Right lobe of liver (tissue), 6 donors: ENCODE data around the gene BEST1. TPM values are rescaled to one million over a fixed set of nuclear protein-coding genes. Genes with fewer than 3 reads are reported as not detected.

Source experiments
- ATAC-seq, 4 donors: fragments of 200-7000 bp; cut with Tn5 transposase; one replicate each; pipeline ENCODE4 v1.9.1; 2020; ENCODE audit warnings: mild to moderate bottlenecking in 4 of 4, moderate library complexity in 4 of 4
- DNase-seq, 3 donors: peaks; one replicate each; pipeline ENCODE4 v3.0.0-alpha.2; 2020
- H3K27ac ChIP-seq, 3 donors: fragments of 200-600 bp; one replicate each; pipeline ENCODE4 v1.8.0; 2022
- H3K27me3 ChIP-seq, 2 donors: fragments of 200-600 bp; one replicate each; pipeline ENCODE4 v1.8.0; 2022
- H3K36me3 ChIP-seq, 4 donors: fragments of 200-600 bp; sonication (generic) in 1 of 4; one replicate each; pipeline versions ENCODE4 v1.5.1 to v1.8.0; 2017 to 2022; ENCODE audit warnings: control low read depth in 1 of 4
- H3K4me1 ChIP-seq, 4 donors: fragments of 200-600 bp; sonication (generic) in 1 of 4; one replicate each; pipeline versions ENCODE4 v1.5.1 to v1.8.0; 2017 to 2022; ENCODE audit warnings: control low read depth in 1 of 4
- H3K4me3 ChIP-seq, 3 donors: fragments of 200-600 bp; one replicate each; pipeline ENCODE4 v1.8.0; 2022
- H3K9me3 ChIP-seq, 4 donors: fragments of 200-600 bp; sonication (generic) in 1 of 4; one replicate each; pipeline versions ENCODE4 v1.5.1 to v1.8.0; 2017 to 2022; ENCODE audit warnings: control low read depth in 1 of 4
- CTCF ChIP-seq, 4 donors: fragments of 200-600 bp in 3 of 4; fragments of 450-650 bp in 1 of 4; IDR thresholded peaks; one replicate each; pipeline versions ENCODE4 v1.5.1 to v1.8.0; 2016 to 2022; ENCODE audit warnings: antibody characterized with exemption in 4 of 4, mild to moderate bottlenecking in 2 of 4
- POLR2A ChIP-seq: fragments of 450-650 bp; IDR thresholded peaks from one replicate; pipeline ENCODE4 v1.6.1; 2017; ENCODE audit warnings: antibody characterized with exemption, mild to moderate bottlenecking
- WGBS: methylation state at CpG from one replicate; pipeline ENCODE4 v1.1.6; 2018; ENCODE audit warnings: low coverage, low lambda C conversion rate; ENCODE audit not compliant: insufficient coverage; ENCODE audit errors: missing lambda C conversion rate; 5-methylcytosine and 5-hydroxymethylcytosine counted together
- intact Hi-C, 2 donors: fragments of 100-400 bp; cut with DNase I; formaldehyde crosslinking; loops; one replicate each; pipeline versions ENCODE4 v1.11.2 to v1.14.1; 2022
- total RNA-seq, 6 experiments: library from RNA; depleted of rRNA in 2 of 6; stranded (reverse); fragments of >200 nt in 2 of 6; fragmentation: NEBNext Ultra II Directional in 3 of 6; extraction: Animal tissue kit (Norgen Biotek cat#: 25700) in 3 of 6; gene quantifications; one replicate each; pipeline versions ENCODE4 v1.1.0 to v1.2.4, GENCODE V29; 2016 to 2023
- donor health status: DM: no; HTN: yes; CAD: no.
- donor health status: DM: no; HTN: no; CAD: no.
- donor health status: DM: no; HTN: no; CAD: no.
- donor health status: DM: no; HTN: yes; CAD: no.
- donor health status: DM: no; HTN: yes; CAD: no.

The BEST1 gene
- total RNA-seq, 6 experiments from 2014 or later, result 0.55 to 2.3 (median 0.91) TPM

DNA sequence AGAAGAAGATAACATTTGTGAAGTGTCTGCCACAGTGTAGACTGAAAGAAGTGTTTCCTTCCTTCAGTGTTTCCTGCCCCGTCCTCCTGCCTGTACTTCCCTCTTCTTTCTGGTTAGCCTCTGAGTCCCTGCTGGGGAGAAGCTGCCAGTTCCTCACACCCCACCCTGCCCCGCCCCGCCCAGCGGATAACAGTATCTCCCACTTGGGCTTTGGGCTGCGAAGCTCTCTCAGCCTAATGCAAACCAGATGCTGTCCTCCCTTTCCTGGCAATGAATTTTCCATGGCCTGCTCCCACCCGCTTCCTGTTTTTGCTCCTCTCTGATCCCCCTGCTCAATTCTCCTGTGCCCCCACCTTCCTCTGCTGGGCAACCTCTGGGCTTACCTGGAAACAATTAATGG is 27.6 kb upstream of the BEST1 start:
- H3K27ac ChIP-seq, result peak overlapping the region; percentile 36 to 73 (median 61)
- ATAC-seq (peak; percentile 32 to 61 (median 44)), DNase-seq (peak in 1 of 3 donors; percentile 66)
- no peaks in the 10 kb centered on the region for H3K4me1 ChIP-seq
- TF ChIP-seq POLR2A, result no peak
- no peak for TF ChIP-seq CTCF (IDR thresholded peaks at IDR 0.05)
- intact Hi-C loops, result no loop called here
- WGBS, result 75% methylated on average over 6 of the region's 6 CpGs
- H3K27me3 ChIP-seq, result no peaks in the 10 kb centered on the region
- no peaks in the 10 kb centered on the region for H3K9me3 ChIP-seq
- no peaks in the 10 kb centered on the region for H3K36me3 ChIP-seq
- H3K4me3 ChIP-seq, result no peak overlapping the region

DNA sequence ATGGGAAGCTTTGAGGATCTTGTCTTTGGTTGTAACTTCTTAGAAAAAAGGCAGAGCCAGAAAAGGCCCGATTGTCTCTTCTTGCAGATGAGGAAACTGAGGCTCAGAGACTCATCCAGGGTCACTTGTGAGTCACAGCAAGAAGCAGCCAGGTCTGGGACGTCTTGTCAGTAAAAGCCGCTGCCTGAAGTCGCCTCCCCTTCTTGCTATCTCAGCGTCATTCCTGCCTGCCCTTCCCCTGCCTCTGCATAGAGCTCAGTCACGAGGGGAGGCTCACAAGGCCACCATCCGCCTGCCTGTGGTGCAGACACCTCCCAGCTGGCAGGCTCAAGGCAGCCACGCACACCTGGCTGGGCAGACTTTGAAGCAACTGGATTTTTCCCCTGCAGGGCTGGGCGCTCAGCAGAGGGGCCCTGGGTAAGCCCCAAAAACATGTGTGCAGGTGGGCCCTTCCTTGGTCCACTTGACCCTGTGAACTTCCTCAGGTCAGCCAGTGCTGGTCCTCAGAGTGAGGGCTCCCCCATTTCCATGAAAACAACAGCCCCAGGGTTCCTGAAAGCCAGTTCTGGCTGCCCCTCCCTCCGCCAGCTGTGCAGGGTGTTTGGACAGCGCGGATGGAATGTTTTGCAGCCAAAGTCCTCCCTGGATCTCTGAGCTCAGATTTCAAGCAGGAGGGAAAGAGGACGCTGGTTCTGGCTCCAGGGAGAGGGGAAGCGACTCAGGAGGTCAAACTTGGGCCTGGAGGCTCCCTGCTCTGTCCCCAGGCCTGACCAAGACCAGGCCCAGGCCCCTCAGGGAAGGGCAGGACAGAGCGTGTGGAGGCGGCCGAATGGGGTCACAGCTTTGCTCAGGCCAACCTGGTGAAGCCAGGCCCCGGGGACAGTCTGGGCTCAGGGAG is 26.7 kb upstream of the BEST1 start:
- Histone ChIP-seq H3K4me1 (no peaks in the 10 kb centered on the region), H3K4me3 (no peak overlapping the region), H3K36me3 (no peaks in the 10 kb centered on the region), H3K27ac (peak overlapping the region; percentile 40 to 73 (median 61)), H3K9me3 (no peaks in the 10 kb centered on the region), H3K27me3 (no peaks in the 10 kb centered on the region)
- WGBS, result 22% methylated on average over 4 of the region's 18 CpGs
- intact Hi-C loops, result no loop called here
- no peak for TF ChIP-seq CTCF (IDR thresholded peaks at IDR 0.05)
- TF ChIP-seq POLR2A, result no peak
- ATAC-seq, result peak; percentile 54 to 81 (median 80)
- peak in 2 of 3 donors; percentile 72 to 75 for DNase-seq

GRCh38 chr11:61924064-61924455 is 26.1 kb upstream of the BEST1 start:
- peak in 1 of 4 donors; percentile 9 for ATAC-seq
- no peaks in the 10 kb centered on the region for H3K4me1 ChIP-seq
- peak overlapping the region; percentile 40 to 73 (median 61) for H3K27ac ChIP-seq
- H3K27me3 ChIP-seq, result no peaks in the 10 kb centered on the region
- H3K9me3 ChIP-seq, result no peaks in the 10 kb centered on the region
- no peak for TF ChIP-seq CTCF (IDR thresholded peaks at IDR 0.05)
- TF ChIP-seq POLR2A, result no peak
- WGBS, result 60% methylated on average over 5 of the region's 6 CpGs
- no peak overlapping the region for H3K4me3 ChIP-seq
- intact Hi-C loops, result no loop called here
- H3K36me3 ChIP-seq, result no peaks in the 10 kb centered on the region
- DNase-seq, result no peak

DNA sequence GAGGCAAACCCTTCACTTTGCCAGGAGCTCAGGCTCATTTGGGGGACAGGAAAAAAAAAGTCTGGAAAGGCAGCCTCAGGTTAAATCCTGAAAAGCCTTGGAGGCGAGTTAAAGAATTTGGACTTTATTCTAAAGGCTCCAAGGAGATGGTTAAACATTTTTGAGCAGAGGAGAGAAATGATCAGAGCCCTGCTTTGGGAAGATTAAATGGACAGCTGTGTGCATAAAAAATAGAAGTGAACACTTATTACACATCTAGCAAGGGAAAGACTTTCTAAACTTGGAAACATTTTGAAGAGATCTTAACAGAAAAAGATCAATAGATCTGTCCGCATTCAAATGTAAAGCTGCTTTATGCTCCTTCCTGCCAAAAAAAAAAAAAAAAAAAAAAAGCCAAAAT is 24.4 kb upstream of the BEST1 start:
- Histone ChIP-seq H3K4me3 (no peak overlapping the region), H3K9me3 (no peaks in the 10 kb centered on the region), H3K36me3 (no peaks in the 10 kb centered on the region), H3K27ac (no peak overlapping the region), H3K4me1 (no peaks in the 10 kb centered on the region), H3K27me3 (no peaks in the 10 kb centered on the region)
- TF ChIP-seq CTCF (IDR thresholded peaks at IDR 0.05) (no peak), POLR2A (no peak)
- intact Hi-C loops, result no loop called here
- ATAC-seq, result no peak
- 85% methylated on average over 2 of the region's 2 CpGs for WGBS
- no peak for DNase-seq
